GM18868 (cell line): ENCODE measurements around the gene YPEL4.

Experiments
- ATAC-seq: cut with Tn5 transposase; IDR thresholded peaks from one replicate; pipeline ENCODE4 v1.9.1; 2021; ENCODE audit warnings: mild to moderate bottlenecking, moderate library complexity; ENCODE audit not compliant: unreplicated experiment

YPEL4 gene

DNA sequence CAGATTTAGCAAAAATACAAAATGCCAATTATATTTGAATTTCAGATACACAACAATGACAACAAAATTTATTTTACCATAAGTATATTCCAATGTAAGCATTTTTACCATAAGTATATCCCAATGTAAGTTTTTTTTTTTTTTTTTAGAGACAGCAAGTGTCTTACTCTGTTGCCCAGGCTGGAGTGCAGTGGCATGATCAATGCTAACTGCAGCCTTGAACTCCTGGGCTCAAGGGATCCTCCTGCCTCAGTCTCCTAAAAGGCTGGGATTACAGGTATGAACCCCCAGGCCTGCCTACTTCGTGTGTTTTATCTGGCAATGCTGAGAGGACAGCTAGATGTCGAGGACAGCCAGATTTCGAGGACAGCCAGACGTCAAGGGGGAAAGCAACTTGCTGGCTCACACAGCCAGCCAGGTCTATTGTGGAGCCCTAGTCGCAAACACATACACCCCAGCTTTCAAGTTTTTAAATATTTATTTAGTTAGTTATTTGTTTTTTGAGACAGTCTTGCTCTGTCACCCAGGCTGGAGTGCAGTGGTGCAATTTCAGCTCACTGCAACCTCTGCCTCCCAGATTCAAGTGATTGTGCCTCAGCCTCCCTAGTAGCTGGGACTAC is 53.3 kb downstream of the YPEL4 start:
- no peak for ATAC-seq
